Gastrocnemius medialis (tissue), 4 donors: Measurements from ENCODE around the gene PLIN1. TPM values are rescaled to one million over a fixed set of nuclear protein-coding genes. Genes with fewer than 3 reads are reported as not detected.

Experiments
- ATAC-seq, 2 donors: fragments of 150-250 bp; one replicate each; pipeline ENCODE4 v1.9.1; 2016
- DNase-seq, 2 donors: peaks; one replicate each; pipeline ENCODE4 v3.0.0-alpha.2; 2019
- H3K27ac ChIP-seq, 4 donors: fragments of 200-600 bp; sonication (generic); 1 replicate in 1 of 4; 2 replicates in 3 of 4; pipeline ENCODE4 v1.5.1; 2016 to 2018; ENCODE audit warnings: mild to moderate bottlenecking in 2 of 4, moderate library complexity in 1 of 4
- H3K27me3 ChIP-seq, 3 donors: fragments of 200-600 bp; sonication (generic) in 2 of 3; 1 replicate in 1 of 3; 2 replicates in 2 of 3; pipeline versions ENCODE4 v1.5.1 to v1.6.0; 2016 to 2019; ENCODE audit warnings: mild to moderate bottlenecking in 1 of 3, moderate library complexity in 1 of 3
- H3K36me3 ChIP-seq, 2 donors: fragments of 200-600 bp; sonication (generic) in 1 of 2; one replicate each; pipeline ENCODE4 v1.5.1; 2017 to 2018
- H3K4me1 ChIP-seq, 2 donors: fragments of 200-600 bp; sonication (generic) in 1 of 2; one replicate each; pipeline ENCODE4 v1.5.1; 2016 to 2017; ENCODE audit warnings: mild to moderate bottlenecking in 2 of 2
- H3K4me3 ChIP-seq, 4 donors: fragments of 200-600 bp; sonication (generic) in 3 of 4; 1 replicate in 1 of 4; 2 replicates in 3 of 4; pipeline ENCODE4 v1.5.1; 2016 to 2019; ENCODE audit warnings: mild to moderate bottlenecking in 2 of 4
- H3K9me3 ChIP-seq, 3 donors: fragments of 200-600 bp; sonication (generic) in 2 of 3; 1 replicate in 1 of 3; 2 replicates in 2 of 3; pipeline ENCODE4 v1.5.1; 2016 to 2019
- POLR2A ChIP-seq, 2 donors: fragments of 450-650 bp; IDR thresholded peaks; one replicate each; pipeline ENCODE4 v1.6.1; 2017; ENCODE audit warnings: antibody characterized with exemption in 2 of 2, mild to moderate bottlenecking in 2 of 2, moderate library complexity in 2 of 2
- in situ Hi-C, 4 donors: fragments of 200-750 bp; cut with MboI; loops; one replicate each; pipeline versions ENCODE4 v1.15.0 to v1.8.0; 2017; ENCODE audit warnings: low sequenced_read_pairs in 4 of 4
- intact Hi-C: fragments of 100-400 bp; cut with DNase I; formaldehyde crosslinking; loops from one replicate; pipeline ENCODE4 v1.15.1; 2023; ENCODE audit warnings: low total_unique reads
- total RNA-seq, 4 donors: library from RNA; depleted of rRNA; stranded (reverse); fragments of >200 nt; gene quantifications; one replicate each; pipeline versions ENCODE4 v1.1.0 to v1.2.3, GENCODE V29; 2016
- TF ChIP-seq, protein P1 (sequence below), 5 experiments: fragments of 450-650 bp in 3 of 5; fragments of 200-600 bp in 2 of 5; sonication (generic) in 2 of 5; IDR thresholded peaks in 4 of 5; conservative IDR thresholded peaks in 1 of 5; 1 replicate in 4 of 5; 2 replicates in 1 of 5; pipeline ENCODE4 v1.5.1; 2016 to 2019; ENCODE audit warnings: antibody characterized with exemption in 5 of 5, mild to moderate bottlenecking in 3 of 5, moderate library complexity in 3 of 5

The PLIN1 gene
- total RNA-seq, 4 donors from 2014 or later: 1.8 to 17.9 (median 6.3) TPM

DNA sequence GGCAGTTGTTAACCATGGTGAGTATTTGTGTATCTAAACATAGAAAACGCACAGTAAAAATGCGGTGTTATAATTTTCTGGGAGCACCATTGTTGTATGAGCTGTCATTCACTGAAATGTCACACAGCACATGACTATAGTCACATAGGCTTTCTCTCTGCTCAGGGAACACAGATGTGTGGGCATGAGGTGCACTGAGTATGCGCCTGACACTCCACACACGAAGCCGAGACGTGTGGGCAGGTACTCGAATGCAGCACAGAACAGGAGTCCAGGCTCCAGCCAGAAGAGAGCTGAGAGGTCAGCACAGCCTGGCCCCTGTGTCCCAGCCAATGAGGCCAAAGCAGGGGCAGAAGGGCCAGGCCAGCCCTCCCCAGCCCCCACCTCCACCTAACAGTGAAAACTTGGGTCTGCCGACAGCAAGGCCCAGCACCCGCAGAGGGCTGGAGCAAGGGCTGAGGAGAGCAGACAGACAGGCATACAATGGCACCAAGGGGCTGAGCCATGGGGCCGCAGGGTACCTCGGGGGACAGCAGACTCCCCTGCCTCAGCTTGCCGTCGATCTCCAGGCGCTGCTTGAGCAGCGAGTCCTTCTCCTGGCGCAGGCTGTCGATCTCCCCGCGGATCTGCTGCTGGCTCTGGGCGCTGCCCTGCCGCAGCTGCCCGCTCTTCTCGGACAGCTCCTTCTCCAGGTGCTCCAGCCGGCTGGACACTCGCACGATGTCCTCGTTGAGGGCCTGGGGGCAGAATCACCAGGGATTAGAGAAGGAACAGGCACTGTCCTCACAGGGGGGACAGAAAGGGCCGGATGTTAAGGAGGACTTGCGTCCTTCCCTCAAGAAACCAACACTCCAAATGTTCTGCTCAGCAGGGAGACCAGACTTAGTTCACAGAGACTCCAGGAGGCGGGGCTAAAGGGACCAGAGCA, 47.9 kb downstream of the PLIN1 start:
- Histone ChIP-seq H3K27me3 (no peaks in the 10 kb centered on the region), H3K4me3 (no peak overlapping the region), H3K9me3 (no peaks in the 10 kb centered on the region), H3K27ac (no peak overlapping the region), H3K4me1 (no peaks in the 10 kb centered on the region), H3K36me3 (no peaks in the 10 kb centered on the region)
- DNase-seq (no peak), ATAC-seq (no peak)
- intact Hi-C loops: no loop called here
- in situ Hi-C loops: no loop called here
- TF ChIP-seq, protein P1, sequence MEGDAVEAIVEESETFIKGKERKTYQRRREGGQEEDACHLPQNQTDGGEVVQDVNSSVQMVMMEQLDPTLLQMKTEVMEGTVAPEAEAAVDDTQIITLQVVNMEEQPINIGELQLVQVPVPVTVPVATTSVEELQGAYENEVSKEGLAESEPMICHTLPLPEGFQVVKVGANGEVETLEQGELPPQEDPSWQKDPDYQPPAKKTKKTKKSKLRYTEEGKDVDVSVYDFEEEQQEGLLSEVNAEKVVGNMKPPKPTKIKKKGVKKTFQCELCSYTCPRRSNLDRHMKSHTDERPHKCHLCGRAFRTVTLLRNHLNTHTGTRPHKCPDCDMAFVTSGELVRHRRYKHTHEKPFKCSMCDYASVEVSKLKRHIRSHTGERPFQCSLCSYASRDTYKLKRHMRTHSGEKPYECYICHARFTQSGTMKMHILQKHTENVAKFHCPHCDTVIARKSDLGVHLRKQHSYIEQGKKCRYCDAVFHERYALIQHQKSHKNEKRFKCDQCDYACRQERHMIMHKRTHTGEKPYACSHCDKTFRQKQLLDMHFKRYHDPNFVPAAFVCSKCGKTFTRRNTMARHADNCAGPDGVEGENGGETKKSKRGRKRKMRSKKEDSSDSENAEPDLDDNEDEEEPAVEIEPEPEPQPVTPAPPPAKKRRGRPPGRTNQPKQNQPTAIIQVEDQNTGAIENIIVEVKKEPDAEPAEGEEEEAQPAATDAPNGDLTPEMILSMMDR (IDR thresholded peaks at IDR 0.05 in 4 of 5, conservative IDR thresholded peaks at IDR 0.05 in 1 of 5): no peak
- TF ChIP-seq POLR2A (IDR thresholded peaks at IDR 0.05): no peak

DNA sequence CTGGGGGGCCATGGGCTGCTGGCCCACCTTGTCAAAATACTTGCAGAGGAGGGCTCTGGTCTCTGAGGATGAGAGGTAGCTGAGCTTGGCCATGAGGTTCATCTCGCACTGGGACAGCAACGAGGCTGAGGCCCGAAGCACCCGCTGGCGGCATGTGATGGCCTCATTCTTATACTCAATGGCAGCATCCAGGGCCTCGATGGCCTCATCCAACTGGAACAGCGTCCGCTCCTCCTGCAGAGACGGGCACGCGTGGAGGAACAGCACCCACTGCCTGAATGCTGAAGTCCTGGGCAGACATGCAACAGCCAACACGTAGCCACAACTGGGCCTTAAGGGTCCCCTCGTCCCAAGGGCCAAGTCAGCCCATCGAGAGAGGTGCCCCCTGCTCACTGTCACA, 48.9 kb downstream of the PLIN1 start:
- intact Hi-C loops: no loop called here
- Histone ChIP-seq H3K27ac (no peak overlapping the region), H3K27me3 (no peaks in the 10 kb centered on the region), H3K36me3 (no peaks in the 10 kb centered on the region), H3K9me3 (no peaks in the 10 kb centered on the region), H3K4me3 (no peak overlapping the region), H3K4me1 (no peaks in the 10 kb centered on the region)
- no peak for ATAC-seq
- DNase-seq: no peak
- in situ Hi-C loops: no loop called here
- TF ChIP-seq POLR2A (IDR thresholded peaks at IDR 0.05): no peak
- TF ChIP-seq, protein P1 (IDR thresholded peaks at IDR 0.05 in 4 of 5, conservative IDR thresholded peaks at IDR 0.05 in 1 of 5): no peak

DNA sequence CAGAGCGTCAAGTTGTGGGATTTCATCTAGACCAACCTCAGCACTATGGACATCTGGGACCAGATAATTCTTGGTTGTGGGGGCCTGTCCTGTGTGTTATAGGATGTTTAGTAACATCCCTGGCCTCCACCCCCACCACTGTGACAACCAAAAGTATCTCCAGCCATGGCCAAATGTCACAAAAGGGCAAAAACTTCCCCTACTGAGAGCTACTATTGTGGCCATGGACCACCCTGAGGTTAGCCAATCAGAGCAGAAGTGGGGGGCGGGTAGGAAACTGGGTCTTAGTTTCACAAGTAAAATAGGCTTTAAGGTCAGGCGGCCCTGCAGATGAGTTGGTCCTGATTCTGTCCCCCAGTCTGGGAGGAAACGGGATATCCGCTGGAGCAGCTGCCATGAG, 49.3 kb downstream of the PLIN1 start:
- Histone ChIP-seq H3K4me1 (no peaks in the 10 kb centered on the region), H3K27ac (no peak overlapping the region), H3K36me3 (no peaks in the 10 kb centered on the region), H3K27me3 (no peaks in the 10 kb centered on the region), H3K4me3 (no peak overlapping the region), H3K9me3 (no peaks in the 10 kb centered on the region)
- TF ChIP-seq POLR2A (IDR thresholded peaks at IDR 0.05): no peak
- TF ChIP-seq, protein P1 (IDR thresholded peaks at IDR 0.05 in 4 of 5, conservative IDR thresholded peaks at IDR 0.05 in 1 of 5): no peak
- in situ Hi-C loops (no loop called here), intact Hi-C loops (no loop called here)
- no peak for DNase-seq
- no peak for ATAC-seq

DNA sequence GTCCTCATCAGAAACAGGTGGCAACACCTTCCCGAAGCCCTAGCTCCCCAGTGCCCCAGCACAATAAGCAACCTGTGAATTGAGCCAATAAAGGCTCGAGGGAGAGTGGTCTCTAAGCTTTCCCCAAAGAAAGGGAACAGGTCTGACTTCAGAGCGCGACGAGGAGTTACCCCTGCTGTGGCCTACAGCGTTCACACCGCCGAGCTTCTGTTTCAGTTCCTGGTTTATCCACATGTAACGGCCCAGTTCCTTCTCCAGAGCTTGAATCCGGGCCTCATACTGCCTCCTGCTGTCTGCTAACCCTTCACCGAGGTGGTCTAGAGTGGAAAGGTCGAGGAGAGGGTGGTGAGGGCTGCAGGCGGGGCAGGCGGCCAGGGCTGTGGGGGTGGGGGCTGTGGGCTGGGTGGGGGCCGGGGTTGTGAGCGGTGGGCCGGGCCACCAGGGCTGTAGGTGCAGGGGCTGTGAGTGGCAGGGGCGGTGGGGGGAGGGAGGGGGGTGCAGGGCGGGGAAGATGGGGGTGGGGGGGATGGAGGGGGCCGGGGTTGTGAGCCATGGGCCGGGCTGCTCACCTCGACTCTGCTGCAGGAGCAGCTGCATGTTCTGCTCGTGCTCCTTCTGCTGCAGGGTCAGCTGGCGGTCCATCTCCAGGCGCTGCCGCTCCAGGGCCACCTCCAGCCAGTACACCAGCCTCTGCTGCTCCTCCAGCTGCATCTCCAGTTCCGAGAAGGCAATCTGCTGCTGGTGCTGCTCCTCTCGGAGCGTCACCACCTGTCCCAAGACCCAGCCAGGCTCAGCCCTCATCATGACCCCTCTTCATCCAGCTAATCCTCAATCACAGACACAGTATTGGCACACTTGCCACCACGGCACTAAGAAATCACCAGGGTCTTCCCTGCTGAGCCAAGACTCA, 50.1 kb downstream of the PLIN1 start:
- Histone ChIP-seq H3K27me3 (no peaks in the 10 kb centered on the region), H3K4me1 (no peaks in the 10 kb centered on the region), H3K36me3 (no peaks in the 10 kb centered on the region), H3K4me3 (no peak overlapping the region), H3K27ac (no peak overlapping the region), H3K9me3 (no peaks in the 10 kb centered on the region)
- in situ Hi-C loops (no loop called here), intact Hi-C loops (no loop called here)
- no peak for DNase-seq
- no peak for ATAC-seq
- no peak for TF ChIP-seq POLR2A (IDR thresholded peaks at IDR 0.05)
- TF ChIP-seq, protein P1 (IDR thresholded peaks at IDR 0.05 in 4 of 5, conservative IDR thresholded peaks at IDR 0.05 in 1 of 5): no peak
